Activated CD4-positive, alpha-beta T cell treated with anti-CD3 and anti-CD28 coated beads, Interleukin-2, amount 10 ng/mL, durations not matched to agents 7 days and 5 days (primary cell): ENCODE results near the gene A1BG. TPM values are rescaled to one million over a fixed set of nuclear protein-coding genes. Genes with fewer than 3 reads are reported as not detected.

Source experiments
- CTCF ChIA-PET: fragments of 350-600 bp; sonication (Branson Sonifier 250); formaldehyde crosslinking; loops from one replicate; lab custom pipeline; 2021; ENCODE audit warnings: antibody characterized with exemption; lab: Charles Lee
- POLR2A ChIA-PET: fragments of 350-600 bp; sonication (Branson Sonifier 250); formaldehyde crosslinking; loops from one replicate; lab custom pipeline; 2021; ENCODE audit warnings: antibody characterized with exemption; lab: Charles Lee
- DNase-seq: peaks from one replicate; pipeline ENCODE4 v3.0.0-alpha.2; 2020
- H3K27ac Mint-ChIP-seq: one replicate; pipeline ENCODE4 v1.8.0; 2021; ENCODE audit warnings: mild to moderate bottlenecking, moderate library complexity, mixed read lengths
- H3K27me3 Mint-ChIP-seq: one replicate; pipeline ENCODE4 v1.8.0; 2021; ENCODE audit warnings: mixed read lengths
- H3K36me3 Mint-ChIP-seq: one replicate; pipeline ENCODE4 v1.8.0; 2021; ENCODE audit warnings: low read depth, mixed read lengths
- H3K4me1 Mint-ChIP-seq: one replicate; pipeline ENCODE4 v1.8.0; 2021; ENCODE audit warnings: mixed read lengths
- H3K4me3 Mint-ChIP-seq: one replicate; pipeline ENCODE4 v1.8.0; 2021; ENCODE audit warnings: mild to moderate bottlenecking, moderate library complexity, mixed read lengths
- H3K9me3 Mint-ChIP-seq: one replicate; pipeline ENCODE4 v1.8.0; 2021; ENCODE audit warnings: mixed read lengths
- total RNA-seq, 2 experiments: library from RNA; stranded (reverse); gene quantifications; one replicate each; pipeline ENCODE4 v1.2.3, GENCODE V29; 2021

Gene A1BG
- total RNA-seq, 2 experiments from 2014 or later: 2.0 to 4.5 TPM

DNA sequence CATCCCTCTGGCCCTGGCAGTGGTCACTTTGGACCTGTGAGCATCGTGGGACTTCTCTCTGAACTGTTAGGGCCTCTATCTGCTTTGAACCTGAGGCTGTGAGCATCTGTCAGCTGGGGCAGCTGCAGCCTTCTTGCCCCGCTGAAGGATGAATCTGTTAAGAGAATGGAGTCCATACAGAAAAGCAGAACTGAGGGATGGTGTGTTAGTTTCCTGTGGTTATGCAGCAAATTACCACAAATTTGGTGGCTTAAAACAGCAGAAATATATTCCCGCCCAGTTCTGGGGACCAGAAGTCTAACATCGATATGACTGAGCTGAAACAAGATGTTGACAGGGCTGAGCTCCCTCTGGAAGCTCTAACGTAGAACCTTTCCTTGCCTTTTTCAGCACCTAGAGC lies 10.9 kb upstream of the A1BG start:
- DNase-seq: no peak
- Mint-ChIP-seq H3K9me3 (no peaks in the 10 kb centered on the region), H3K36me3 (peaks cover 2% of the 10 kb centered on the region), H3K4me1 (peaks cover 13% of the 10 kb centered on the region), H3K4me3 (no peak overlapping the region), H3K27me3 (no peaks in the 10 kb centered on the region), H3K27ac (no peak overlapping the region)
- ChIA-PET CTCF (interaction anchor here (0.9 to 2.1 kb wide), 4 partner anchors 14 to 44 kb away, joined by 3 to 7 read pairs (median 3); partner anchors contain the start of gene ZNF584), POLR2A (no interaction called here)

DNA sequence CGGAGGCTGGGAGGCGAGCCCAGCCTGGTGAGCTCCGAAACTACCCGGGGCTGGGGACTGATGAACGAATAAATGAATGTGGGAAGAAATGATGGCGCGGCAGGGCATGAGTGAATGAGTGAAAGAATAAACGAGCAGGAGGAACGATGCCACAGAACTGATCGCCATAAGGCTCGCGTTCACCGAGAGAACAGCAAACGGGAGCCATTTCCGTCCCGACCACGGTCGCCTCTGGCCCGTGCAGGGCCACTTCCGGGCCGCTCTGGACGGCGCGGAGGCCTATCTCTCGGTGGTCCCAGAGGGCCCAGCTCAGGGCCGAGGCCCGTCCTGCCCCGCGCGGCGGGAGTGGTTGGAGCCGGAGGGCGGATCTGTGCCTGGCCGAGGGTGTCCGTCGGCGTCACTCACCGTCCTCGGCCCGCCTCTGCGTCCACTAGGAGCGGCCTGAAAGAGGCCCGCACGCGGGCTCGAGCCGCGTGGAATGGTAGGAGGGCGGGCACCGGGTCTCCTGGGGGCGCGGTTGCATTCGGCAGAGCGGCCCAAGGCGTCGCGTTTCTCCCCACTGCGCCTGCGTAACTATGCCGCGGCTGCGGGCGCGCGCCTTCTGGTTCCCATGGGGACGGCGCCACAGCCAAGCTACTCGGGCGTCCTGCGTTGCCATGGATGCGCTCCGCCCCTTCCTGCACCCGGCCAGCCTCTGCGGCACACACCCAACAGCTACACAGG lies 9.1 kb upstream of the A1BG start, which contains the start of gene ZNF497:
Gene ZNF497, minus strand, starts transcription at position 480 of the 723 bp plus-strand sequence. CDS start 5,116 bp downstream, outside the sequence.
- peaks cover 4% of the 10 kb centered on the region for H3K36me3 Mint-ChIP-seq
- ChIA-PET CTCF (interaction anchor here (1.0 to 2.1 kb wide), 8 partner anchors 11 to 219 kb away, joined by 3 to 7 read pairs (median 4); no protein-coding TSS in a partner anchor), POLR2A (no interaction called here)
- peak within 1 kb of the TSS; percentile 87 for H3K4me3 Mint-ChIP-seq
- H3K27me3 Mint-ChIP-seq: no peaks in the 10 kb centered on the region
- peaks cover 16% of the 10 kb centered on the region for H3K4me1 Mint-ChIP-seq
- no peaks in the 10 kb centered on the region for H3K9me3 Mint-ChIP-seq
- peak; percentile 97 for DNase-seq
- peak within 1 kb of the TSS; percentile 87 for H3K27ac Mint-ChIP-seq

DNA sequence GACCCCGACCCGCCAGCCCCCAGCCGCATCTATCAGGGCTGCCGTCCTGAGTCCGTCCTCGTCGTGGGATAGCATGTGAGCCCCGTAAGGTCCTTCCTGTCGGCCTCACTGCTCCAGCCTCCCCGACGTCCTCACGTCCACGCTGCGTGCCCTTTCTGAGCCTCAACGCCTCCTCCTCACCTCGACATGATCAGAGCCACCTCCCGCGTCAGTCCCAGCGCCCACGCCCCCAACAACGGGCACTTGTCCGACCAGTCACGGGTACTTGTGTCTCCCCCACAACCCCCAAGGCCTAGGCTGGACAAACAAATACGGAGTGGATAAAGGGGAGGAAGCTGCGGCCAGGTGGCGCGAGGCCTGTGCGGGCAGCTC lies 8.6 kb upstream of the A1BG start:
- H3K4me1 Mint-ChIP-seq: peaks cover 16% of the 10 kb centered on the region
- H3K27ac Mint-ChIP-seq: peak overlapping the region; percentile 87
- H3K36me3 Mint-ChIP-seq: peaks cover 4% of the 10 kb centered on the region
- H3K27me3 Mint-ChIP-seq: no peaks in the 10 kb centered on the region
- CTCF ChIA-PET: interaction anchor here (1.0 to 1.6 kb wide), 3 partner anchors 15 to 152 kb away, joined by 3 to 5 read pairs (median 3); no protein-coding TSS in a partner anchor
- POLR2A ChIA-PET: no interaction called here
- no peaks in the 10 kb centered on the region for H3K9me3 Mint-ChIP-seq
- peak; percentile 33 for DNase-seq
- peak overlapping the region; percentile 87 for H3K4me3 Mint-ChIP-seq

DNA sequence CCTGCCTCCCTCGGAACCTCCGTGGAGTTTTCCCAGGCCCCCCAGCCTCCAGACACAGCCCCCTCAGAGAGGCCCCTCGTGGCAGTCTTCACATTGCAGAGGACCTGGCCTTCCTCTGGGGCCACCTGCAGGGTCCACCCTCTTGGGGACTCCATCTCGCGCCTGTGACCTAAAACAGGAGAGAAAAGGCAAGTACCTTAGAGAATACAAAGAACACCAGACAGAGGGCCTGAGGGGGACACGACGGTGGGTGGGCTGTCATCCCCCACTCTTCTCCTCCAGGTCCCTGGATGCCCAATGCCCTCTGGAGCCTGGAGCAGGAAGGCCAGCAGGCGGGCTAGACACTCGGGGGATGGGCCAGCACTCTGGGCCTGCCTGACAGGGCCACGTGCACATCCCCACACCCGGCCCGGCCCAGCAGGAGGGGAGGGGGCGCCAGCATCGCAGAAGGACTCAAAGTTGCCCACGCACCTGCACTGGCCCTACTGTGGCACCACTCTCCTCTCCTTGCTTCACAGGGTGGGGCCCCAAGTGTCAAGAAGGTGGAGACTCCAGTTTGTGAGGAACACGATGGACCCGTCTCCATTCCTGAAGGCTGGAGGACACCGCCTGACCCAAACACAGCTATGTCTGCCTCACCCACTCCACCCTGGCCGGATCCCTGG lies 4.3 kb upstream of the A1BG start:
- ChIA-PET CTCF (no interaction called here), POLR2A (interaction anchor here (0.6 kb wide), 1 partner anchor 126 kb away, joined by 3 read pairs; no protein-coding TSS in a partner anchor)
- peaks cover 11% of the 10 kb centered on the region for H3K36me3 Mint-ChIP-seq
- H3K27me3 Mint-ChIP-seq: no peaks in the 10 kb centered on the region
- no peaks in the 10 kb centered on the region for H3K9me3 Mint-ChIP-seq
- H3K4me3 Mint-ChIP-seq: no peak overlapping the region
- H3K4me1 Mint-ChIP-seq: peaks cover 28% of the 10 kb centered on the region
- no peak overlapping the region for H3K27ac Mint-ChIP-seq
- no peak for DNase-seq

DNA sequence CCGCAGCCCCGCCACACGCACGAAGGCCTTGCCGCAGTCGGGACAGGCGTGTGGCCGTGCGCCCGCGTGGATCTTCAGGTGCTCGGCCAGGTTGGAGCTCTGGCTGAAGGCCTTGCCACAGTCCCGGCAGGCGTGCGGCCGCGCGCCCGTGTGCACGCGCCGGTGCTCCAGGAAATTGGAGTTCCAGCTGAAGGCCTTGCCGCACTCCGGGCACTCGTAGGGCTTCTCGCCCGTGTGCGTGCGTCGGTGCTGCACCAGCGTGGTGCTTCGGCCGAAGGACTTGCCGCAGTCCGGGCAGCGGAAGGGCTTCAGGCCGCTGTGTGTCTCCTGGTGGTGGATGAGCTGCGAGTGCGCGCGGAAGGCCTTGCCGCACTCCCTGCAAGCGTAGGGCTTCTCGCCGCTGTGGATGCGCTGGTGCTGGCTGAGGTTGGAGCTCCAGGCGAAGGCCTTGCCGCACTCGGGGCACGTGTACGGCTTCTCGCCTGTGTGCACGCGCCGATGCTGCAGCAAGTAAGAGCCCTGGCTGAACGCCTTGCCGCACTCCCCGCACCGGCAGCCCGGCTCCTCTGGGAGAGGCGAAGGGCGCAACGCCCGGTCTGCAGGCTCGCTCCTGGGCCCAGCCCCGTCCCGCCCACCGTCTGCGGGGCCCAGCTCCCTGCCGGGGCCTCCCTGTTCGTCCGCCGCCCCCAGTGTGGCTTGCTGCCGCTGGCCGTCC lies 3.6 kb upstream of the A1BG start:
- H3K9me3 Mint-ChIP-seq: no peaks in the 10 kb centered on the region
- H3K27ac Mint-ChIP-seq: peak overlapping the region; percentile 25
- no peak for DNase-seq
- CTCF ChIA-PET: interaction anchor here (1.2 kb wide), 1 partner anchor 163 kb away, joined by 3 read pairs; the partner anchor contains the start of gene ZBTB45
- POLR2A ChIA-PET: interaction anchor here (0.6 kb wide), 1 partner anchor 126 kb away, joined by 3 read pairs; no protein-coding TSS in a partner anchor
- no peaks in the 10 kb centered on the region for H3K27me3 Mint-ChIP-seq
- no peak overlapping the region for H3K4me3 Mint-ChIP-seq
- peaks cover 14% of the 10 kb centered on the region for H3K36me3 Mint-ChIP-seq
- H3K4me1 Mint-ChIP-seq: peaks cover 25% of the 10 kb centered on the region

DNA sequence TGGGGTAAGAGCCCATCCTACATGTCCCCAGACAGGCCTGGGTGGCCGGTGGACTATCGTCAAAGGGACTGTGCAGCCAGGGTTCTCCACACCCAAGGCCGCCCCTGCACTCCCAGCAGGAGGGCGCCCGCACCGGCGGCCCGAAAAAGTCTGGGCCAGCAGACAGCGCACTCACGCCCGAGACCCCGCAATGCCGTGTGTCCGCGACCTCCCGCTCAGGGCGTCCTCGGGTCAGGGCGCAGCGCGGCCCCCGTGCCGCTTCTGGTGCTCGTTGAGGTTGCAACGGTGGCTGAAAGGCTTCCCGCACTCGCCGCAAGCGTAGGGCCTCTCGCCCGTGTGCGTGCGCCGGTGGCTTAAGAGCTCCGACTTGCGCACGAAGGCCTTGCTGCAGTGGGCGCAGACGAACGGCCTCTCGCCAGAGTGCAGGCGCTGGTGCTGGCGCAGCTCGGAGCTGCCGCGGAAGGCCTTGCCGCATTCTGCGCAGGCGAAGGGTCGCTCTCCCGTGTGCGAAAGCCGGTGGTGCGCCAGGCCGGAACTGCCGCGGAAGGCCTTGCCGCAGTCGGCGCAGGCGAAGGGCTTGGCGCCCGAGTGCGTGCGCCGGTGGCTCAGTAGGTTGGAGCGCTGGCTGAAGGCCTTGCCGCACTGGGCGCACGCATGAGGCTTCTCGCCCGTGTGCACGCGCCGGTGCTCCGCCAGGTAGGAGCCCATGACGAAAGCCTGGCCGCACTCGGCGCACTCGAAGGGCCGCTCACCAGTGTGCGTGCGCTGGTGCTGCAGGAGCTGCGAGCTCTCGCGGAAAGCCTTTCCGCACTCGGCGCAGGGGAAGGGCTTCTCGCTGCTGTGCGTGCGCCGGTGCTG lies 2.8 kb upstream of the A1BG start:
- Mint-ChIP-seq H3K27ac (peak overlapping the region; percentile 25), H3K4me1 (peaks cover 22% of the 10 kb centered on the region), H3K36me3 (peaks cover 13% of the 10 kb centered on the region), H3K9me3 (no peaks in the 10 kb centered on the region), H3K4me3 (peak overlapping the region; percentile 32), H3K27me3 (no peaks in the 10 kb centered on the region)
- ChIA-PET CTCF (interaction anchor here (1.1 to 1.2 kb wide), 2 partner anchors 17 to 164 kb away, joined by 3 read pairs; partner anchors contain the start of gene ZBTB45), POLR2A (interaction anchor here (0.5 to 0.7 kb wide), 2 partner anchors 8 to 58 kb away, joined by 3 read pairs; no protein-coding TSS in a partner anchor)
- peak; percentile 41 for DNase-seq

DNA sequence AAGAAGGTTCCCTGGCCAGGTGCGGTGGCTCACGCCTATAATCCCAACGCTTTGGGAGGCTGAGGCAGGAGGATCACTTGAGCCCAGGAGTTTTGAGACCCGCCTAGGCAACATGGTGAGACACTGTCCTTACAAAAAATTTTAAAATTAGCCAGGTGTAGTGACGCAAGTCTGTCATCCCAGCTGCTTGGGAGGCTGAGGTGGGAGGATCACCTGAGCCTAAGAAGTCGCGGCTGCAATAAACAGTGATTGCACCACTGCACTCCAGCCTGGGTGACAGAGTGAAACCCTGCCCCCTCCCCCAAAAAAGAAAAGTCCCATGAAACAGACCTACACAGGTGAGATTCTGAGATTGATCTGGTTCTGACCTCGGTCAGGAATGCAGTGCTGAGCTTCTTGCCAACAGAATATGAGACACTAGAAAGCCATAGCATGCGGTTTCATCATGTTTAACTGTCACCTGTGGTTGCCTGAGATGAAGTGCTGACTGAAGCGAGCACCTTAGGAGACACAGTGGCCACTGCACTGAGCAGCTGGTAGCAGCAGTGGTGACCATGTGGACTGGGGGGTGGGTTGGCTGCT lies 2.0 kb upstream of the A1BG start:
- H3K4me3 Mint-ChIP-seq: no peak overlapping the region
- ChIA-PET CTCF (interaction anchor here (1.1 kb wide), 1 partner anchor 18 kb away, joined by 3 read pairs; no protein-coding TSS in a partner anchor), POLR2A (interaction anchor here (0.7 kb wide), 1 partner anchor 58 kb away, joined by 3 read pairs; no protein-coding TSS in a partner anchor)
- H3K27ac Mint-ChIP-seq: peak overlapping the region; percentile 41
- H3K36me3 Mint-ChIP-seq: peaks cover 18% of the 10 kb centered on the region
- H3K4me1 Mint-ChIP-seq: peaks cover 24% of the 10 kb centered on the region
- no peaks in the 10 kb centered on the region for H3K27me3 Mint-ChIP-seq
- no peaks in the 10 kb centered on the region for H3K9me3 Mint-ChIP-seq
- DNase-seq: no peak

DNA sequence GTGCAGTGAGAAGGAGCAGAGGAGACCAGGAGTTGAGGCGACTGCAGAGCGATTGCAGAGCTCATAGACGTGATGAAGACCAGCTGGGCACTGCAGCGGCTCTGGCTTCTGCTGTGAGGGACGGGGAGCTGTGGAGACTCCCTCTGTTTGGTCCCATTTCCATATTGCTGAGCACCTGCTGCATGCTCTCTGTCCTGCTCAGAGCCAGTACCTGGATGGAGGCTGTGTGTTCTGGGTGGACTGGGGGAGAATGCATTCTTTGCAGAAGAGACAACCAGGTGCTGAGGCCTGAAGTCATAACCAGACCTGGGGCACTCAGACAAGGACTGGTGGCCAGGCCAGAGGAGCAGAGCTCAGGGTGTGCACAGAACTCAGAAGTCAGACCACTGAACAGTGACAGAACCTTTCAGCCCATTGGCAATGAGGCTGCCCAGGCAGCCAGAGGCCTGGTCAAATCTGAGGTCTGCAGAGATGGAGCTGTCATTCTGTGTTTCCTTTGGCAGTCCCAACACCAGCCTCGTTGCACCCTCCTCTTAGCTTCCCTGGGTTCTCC lies 1.3 kb upstream of the A1BG start:
- POLR2A ChIA-PET: no interaction called here
- H3K4me3 Mint-ChIP-seq: no peak overlapping the region
- no peaks in the 10 kb centered on the region for H3K27me3 Mint-ChIP-seq
- H3K36me3 Mint-ChIP-seq: peaks cover 21% of the 10 kb centered on the region
- no peak overlapping the region for H3K27ac Mint-ChIP-seq
- H3K9me3 Mint-ChIP-seq: no peaks in the 10 kb centered on the region
- peaks cover 26% of the 10 kb centered on the region for H3K4me1 Mint-ChIP-seq
- CTCF ChIA-PET: interaction anchor here (1.1 kb wide), 1 partner anchor 19 kb away, joined by 3 read pairs; no protein-coding TSS in a partner anchor
- no peak for DNase-seq

DNA sequence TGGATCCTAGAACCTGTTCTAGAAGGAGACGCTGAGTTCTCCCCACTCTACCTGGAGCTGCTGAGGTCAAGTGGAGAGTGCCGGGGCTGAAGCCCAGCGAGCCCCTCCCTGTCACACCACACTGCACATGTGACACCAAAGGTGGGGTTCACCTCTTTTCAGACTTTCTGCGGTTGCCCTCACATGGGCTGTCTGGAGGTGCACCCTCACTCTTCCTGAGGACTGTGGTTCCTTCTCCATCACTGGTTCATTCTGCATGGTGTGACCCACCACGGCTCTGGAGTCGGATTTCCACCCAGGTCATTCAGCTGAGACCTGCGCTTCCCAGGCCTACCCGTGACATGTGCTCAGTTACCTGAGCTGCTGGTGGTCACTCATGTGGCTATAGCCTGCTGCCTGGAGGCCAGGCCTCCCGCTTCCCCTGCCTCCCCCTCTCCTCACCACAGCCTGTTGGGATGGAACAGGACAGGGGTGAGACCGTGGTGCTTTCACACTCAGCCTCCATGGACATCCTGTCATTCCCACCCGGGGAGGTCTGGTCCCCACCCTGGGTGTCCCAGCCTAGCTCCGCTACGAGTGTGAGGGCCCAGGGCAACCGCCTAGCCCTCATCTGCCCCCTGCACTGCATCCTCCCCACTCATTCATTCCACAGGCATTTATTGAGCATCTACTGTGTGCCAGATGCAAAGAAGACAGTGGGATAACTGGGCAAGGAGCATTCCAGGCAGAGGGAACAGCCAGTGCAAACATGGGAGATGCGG lies 605 bp upstream of the A1BG start:
- ChIA-PET POLR2A (no interaction called here), CTCF (no interaction called here)
- Mint-ChIP-seq H3K27ac (no peak overlapping the region), H3K36me3 (peaks cover 23% of the 10 kb centered on the region), H3K27me3 (no peaks in the 10 kb centered on the region), H3K4me3 (no peak overlapping the region), H3K9me3 (no peaks in the 10 kb centered on the region), H3K4me1 (peaks cover 31% of the 10 kb centered on the region)
- no peak for DNase-seq

DNA sequence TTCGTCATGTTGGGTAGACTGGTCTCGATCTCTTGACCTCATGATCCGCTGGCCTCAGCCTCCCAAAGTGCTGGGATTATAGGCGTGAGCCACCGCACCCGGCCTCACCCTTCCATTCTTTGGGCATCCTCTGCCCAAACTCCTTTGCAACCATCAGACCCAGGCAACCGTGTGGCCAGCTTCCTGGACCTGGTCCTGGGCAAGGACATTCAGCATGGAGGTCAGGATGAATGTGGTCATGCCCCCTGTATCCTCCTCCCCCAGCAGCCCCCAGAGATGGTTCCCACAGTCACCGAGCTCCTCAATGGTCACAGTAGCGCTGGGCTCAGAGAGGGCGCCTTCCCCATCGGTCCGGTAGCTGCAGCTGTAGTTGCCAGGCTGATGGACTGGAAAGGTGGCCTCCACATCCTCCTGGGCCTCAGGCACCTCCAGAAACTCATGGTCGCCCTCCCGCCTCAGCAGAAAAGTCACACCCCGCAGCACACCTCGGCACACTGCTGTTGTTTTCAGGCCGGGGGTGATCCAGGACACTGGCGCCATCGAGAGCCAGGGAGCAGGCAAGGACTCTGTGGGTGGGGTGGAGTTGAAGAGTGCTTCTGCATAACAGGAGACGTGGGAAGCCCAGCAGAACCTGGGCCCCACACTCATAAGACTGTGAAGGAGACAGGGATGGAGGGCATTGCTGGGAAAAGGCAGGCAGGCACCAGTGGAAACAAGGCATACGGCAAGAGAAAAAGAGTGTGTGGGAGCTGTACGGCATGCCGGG lies 1.1 kb downstream of the A1BG start:
- no peak for DNase-seq
- Mint-ChIP-seq H3K27me3 (peaks cover 2% of the 10 kb centered on the region), H3K4me1 (peaks cover 40% of the 10 kb centered on the region), H3K27ac (no peak overlapping the region), H3K36me3 (peaks cover 23% of the 10 kb centered on the region), H3K4me3 (no peak overlapping the region), H3K9me3 (no peaks in the 10 kb centered on the region)
- ChIA-PET POLR2A (no interaction called here), CTCF (interaction anchor here (0.6 to 0.7 kb wide), 2 partner anchors 222 to 901 kb away, joined by 4 to 6 read pairs; no protein-coding TSS in a partner anchor)
